Measurements from ENCODE around the gene ZNF697.

- TF ChIP-seq CTCF (IDR thresholded peaks at IDR 0.05) (no peak), PREB (CRISPR knock-in tag; IDR thresholded peaks at IDR 0.05; ENCODE audit: borderline replicate concordance) (no peak), TEAD4 (CRISPR knock-in tag; IDR thresholded peaks at IDR 0.05) (no peak), FOXP1 (CRISPR knock-in tag; IDR thresholded peaks at IDR 0.05; ENCODE audit: borderline replicate concordance) (no peak), ATF1 (CRISPR knock-in tag; IDR thresholded peaks at IDR 0.05) (no peak)
- TF ChIP-seq, protein P1, sequence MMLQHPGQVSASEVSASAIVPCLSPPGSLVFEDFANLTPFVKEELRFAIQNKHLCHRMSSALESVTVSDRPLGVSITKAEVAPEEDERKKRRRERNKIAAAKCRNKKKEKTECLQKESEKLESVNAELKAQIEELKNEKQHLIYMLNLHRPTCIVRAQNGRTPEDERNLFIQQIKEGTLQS (CRISPR knock-in tag; conservative IDR thresholded peaks at IDR 0.05), result no peak
Measured at GRCh38 chr1:119655154-119655553, 7.1 kb upstream of the ZNF697 start.
